CD4-positive, alpha-beta memory T cell (primary cell): ENCODE data around the gene DPAGT1. TPM values are rescaled to one million over a fixed set of nuclear protein-coding genes. Genes with fewer than 3 reads are reported as not detected.

Source experiments
- CTCF ChIA-PET: fragments of 350-600 bp; sonication (Branson Sonifier 250); formaldehyde crosslinking; loops from one replicate; lab custom pipeline; 2021; ENCODE audit warnings: inconsistent platforms; ENCODE audit not compliant: partially characterized antibody; lab: Charles Lee
- POLR2A ChIA-PET: fragments of 350-600 bp; sonication (Branson Sonifier 250); formaldehyde crosslinking; loops from one replicate; lab custom pipeline; 2021; ENCODE audit not compliant: partially characterized antibody; lab: Charles Lee
- DNase-seq, 5 donors: peaks; one replicate each; pipeline versions ENCODE4 v3.0.0 to v3.0.0-alpha.2; 2020 to 2022; ENCODE audit warnings: mixed read lengths in 1 of 5
- H3K27ac ChIP-seq: one replicate; pipeline ENCODE4 v1.7.0; 2013; ENCODE audit warnings: low read depth, low read length
- H3K27me3 ChIP-seq: 2 replicates; pipeline ENCODE4 v1.7.0; 2013; ENCODE audit warnings: mild to moderate bottlenecking, low read length, moderate library complexity; ENCODE audit not compliant: insufficient read depth
- H3K36me3 ChIP-seq: 2 replicates; pipeline ENCODE4 v1.7.0; 2013; ENCODE audit warnings: mild to moderate bottlenecking, low read length, moderate library complexity; ENCODE audit not compliant: insufficient read depth
- H3K4me1 ChIP-seq: 2 replicates; pipeline ENCODE4 v1.7.0; 2013; ENCODE audit warnings: mild to moderate bottlenecking, low read length, moderate library complexity; ENCODE audit not compliant: insufficient read depth
- H3K4me3 ChIP-seq, 2 donors: one replicate each; pipeline ENCODE4 v1.7.0; 2013; ENCODE audit warnings: low read length in 2 of 2, mild to moderate bottlenecking in 1 of 2
- H3K9me3 ChIP-seq, 2 donors: one replicate each; pipeline ENCODE4 v1.7.0; 2013; ENCODE audit warnings: low read length in 2 of 2, control low read depth in 1 of 2; ENCODE audit not compliant: control insufficient read depth in 1 of 2
- H3K27ac Mint-ChIP-seq, 7 donors: one replicate each; pipeline ENCODE4 v1.8.0; 2020 to 2021; ENCODE audit warnings: mixed read lengths in 7 of 7, mild to moderate bottlenecking in 6 of 7, inconsistent platforms in 3 of 7, moderate library complexity in 3 of 7
- H3K27me3 Mint-ChIP-seq, 2 donors: one replicate each; pipeline ENCODE4 v1.8.0; 2020 to 2021; ENCODE audit warnings: mixed read lengths in 2 of 2
- H3K36me3 Mint-ChIP-seq, 2 donors: one replicate each; pipeline ENCODE4 v1.8.0; 2020 to 2021; ENCODE audit warnings: mixed read lengths in 2 of 2, inconsistent platforms in 1 of 2, mild to moderate bottlenecking in 1 of 2
- H3K4me1 Mint-ChIP-seq, 4 donors: one replicate each; pipeline ENCODE4 v1.8.0; 2020 to 2021; ENCODE audit warnings: mixed read lengths in 4 of 4, mild to moderate bottlenecking in 1 of 4
- H3K4me3 Mint-ChIP-seq, 8 donors: one replicate each; pipeline ENCODE4 v1.8.0; 2020 to 2021; ENCODE audit warnings: mixed read lengths in 8 of 8, mild to moderate bottlenecking in 7 of 8, moderate library complexity in 6 of 8, inconsistent platforms in 3 of 8
- H3K9me3 Mint-ChIP-seq, 8 donors: one replicate each; pipeline ENCODE4 v1.8.0; 2020 to 2021; ENCODE audit warnings: mixed read lengths in 8 of 8, mild to moderate bottlenecking in 5 of 8, inconsistent platforms in 3 of 8, moderate library complexity in 1 of 8
- intact Hi-C: fragments of 100-400 bp; cut with micrococcal nuclease; formaldehyde crosslinking; loops from one replicate; pipeline ENCODE4 v1.15.1; 2023
- polyA plus RNA-seq, 2 donors: library from polyadenylated mRNA; unstranded; fragments of 300-500 nt; fragmentation: Illumina TruSeq; gene quantifications; one replicate each; pipeline ENCODE4 v1.2.3, GENCODE V29; 2021
- total RNA-seq, 2 experiments: library from RNA; stranded (reverse); gene quantifications; one replicate each; pipeline ENCODE4 v1.2.3, GENCODE V29; 2021

The DPAGT1 gene
- total and polyA plus RNA-seq, 4 experiments from 2014 or later, result 32.9 to 52.3 (median 52.2) TPM

DNA sequence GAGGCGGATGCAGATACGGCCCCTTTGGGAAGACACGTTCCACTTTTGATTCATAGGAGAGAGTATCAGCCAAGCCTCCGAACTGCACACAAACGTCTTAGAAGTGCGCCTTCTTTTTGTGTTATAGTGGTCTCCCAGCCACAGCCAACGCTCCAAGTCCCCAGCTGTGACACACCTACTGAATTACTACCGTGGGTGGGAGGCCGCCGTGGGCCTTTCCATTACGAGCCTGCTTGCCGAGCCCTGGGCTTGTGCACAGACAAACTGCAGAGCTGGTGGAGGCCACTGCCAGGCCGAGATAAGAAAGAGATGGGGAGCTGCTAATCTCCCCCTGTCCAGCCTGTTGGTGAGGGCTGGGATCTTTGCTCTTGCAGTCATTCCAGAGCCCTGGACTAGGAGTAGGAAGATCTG, 16.2 kb downstream of the DPAGT1 start:
- H3K27me3 ChIP-seq, result no peaks in the 10 kb centered on the region
- ChIA-PET POLR2A (interaction anchor here (0.7 to 5.0 kb wide), 21 partner anchors 10 to 294 kb away, joined by 3 to 62 read pairs (median 4); partner anchors contain the start of genes C2CD2L, CBL, CENATAC and DDX6), CTCF (interaction anchor here (0.7 to 3.8 kb wide), 11 partner anchors 9 to 271 kb away, joined by 3 to 14 read pairs (median 4); partner anchors contain the start of genes C2CD2L, CENATAC, SLC37A4 and VPS11)
- peaks cover 9 to 19% (median 14%) of the 10 kb centered on the region in 4 donors for H3K4me1 Mint-ChIP-seq
- H3K27ac ChIP-seq, result peak overlapping the region; percentile 76
- H3K4me3 ChIP-seq, result peak overlapping the region; percentile 83 to 90
- peak overlapping the region; percentile 92 to 96 (median 94) for H3K4me3 Mint-ChIP-seq
- H3K9me3 ChIP-seq, result no peaks in the 10 kb centered on the region
- peak overlapping the region; percentile 93 to 98 (median 96) for H3K27ac Mint-ChIP-seq
- intact Hi-C loops, result loop anchor here (1.0 kb wide), 2 partner anchors 10 to 36 kb away; partner anchors contain the start of gene HINFP
- peaks cover 19 to 29% of the 10 kb centered on the region in 2 donors for H3K36me3 Mint-ChIP-seq
- H3K4me1 ChIP-seq, result peaks cover 13% of the 10 kb centered on the region
- H3K36me3 ChIP-seq, result peaks cover 17% of the 10 kb centered on the region
- H3K27me3 Mint-ChIP-seq, result no peaks in the 10 kb centered on the region
- H3K9me3 Mint-ChIP-seq, result peaks cover 0 to 5% (median 0%) of the 10 kb centered on the region in 8 donors
- no peak for DNase-seq

- peaks cover 20% of the 10 kb centered on the region for H3K36me3 ChIP-seq
- no peaks in the 10 kb centered on the region for H3K9me3 ChIP-seq
- peak within 1 kb of the TSS; percentile 92 to 96 (median 94) for H3K4me3 Mint-ChIP-seq
- peaks cover 13% of the 10 kb centered on the region for H3K4me1 ChIP-seq
- H3K27me3 Mint-ChIP-seq, result no peaks in the 10 kb centered on the region
- H3K27me3 ChIP-seq, result no peaks in the 10 kb centered on the region
- H3K27ac Mint-ChIP-seq, result peak within 1 kb of the TSS; percentile 93 to 98 (median 96)
- intact Hi-C loops, result loop anchor here (1.0 kb wide), 4 partner anchors 10 to 36 kb away; partner anchors contain the start of genes DPAGT1, HINFP and VPS11
- CTCF ChIA-PET, result interaction anchor here (1.0 to 3.8 kb wide), 8 partner anchors 10 to 112 kb away, joined by 3 to 14 read pairs (median 4); partner anchors contain the start of genes C2CD2L, CENATAC and SLC37A4
- H3K4me3 ChIP-seq, result peak within 1 kb of the TSS; percentile 83 to 90
- H3K27ac ChIP-seq, result peak within 1 kb of the TSS; percentile 76
- H3K4me1 Mint-ChIP-seq, result peaks cover 9 to 19% (median 14%) of the 10 kb centered on the region in 4 donors
- peak; percentile 88 to 93 (median 89) for DNase-seq
- H3K36me3 Mint-ChIP-seq, result peaks cover 21 to 35% of the 10 kb centered on the region in 2 donors
- H3K9me3 Mint-ChIP-seq, result peaks cover 0 to 5% (median 0%) of the 10 kb centered on the region in 8 donors
- POLR2A ChIA-PET, result interaction anchor here (0.7 to 5.0 kb wide), 22 partner anchors 10 to 294 kb away, joined by 3 to 62 read pairs (median 5); partner anchors contain the start of genes C2CD2L, CBL, CENATAC and DDX6
Measured at GRCh38 chr11:119084663-119085436, 16.8 kb downstream of the DPAGT1 start, which contains the start of gene HMBS. Gene HMBS (plus strand): TSS chr11:119084881. CDS start chr11:119085034, 153 bp downstream.

- H3K4me3 ChIP-seq, result no peak overlapping the region
- peaks cover 13% of the 10 kb centered on the region for H3K4me1 ChIP-seq
- Mint-ChIP-seq H3K36me3 (peaks cover 46 to 64% of the 10 kb centered on the region in 2 donors), H3K9me3 (peaks cover 0 to 5% (median 0%) of the 10 kb centered on the region in 8 donors), H3K4me3 (no peak overlapping the region), H3K4me1 (peaks cover 9 to 19% (median 14%) of the 10 kb centered on the region in 4 donors), H3K27ac (peak overlapping the region in 4 of 7 donors; percentile 1 to 73 (median 40)), H3K27me3 (no peaks in the 10 kb centered on the region)
- no peaks in the 10 kb centered on the region for H3K9me3 ChIP-seq
- no peak for DNase-seq
- no peaks in the 10 kb centered on the region for H3K27me3 ChIP-seq
- intact Hi-C loops, result no loop called here
- peaks cover 51% of the 10 kb centered on the region for H3K36me3 ChIP-seq
- POLR2A ChIA-PET, result interaction anchor here (2.0 to 2.2 kb wide), 2 partner anchors 13 to 14 kb away, joined by 12 to 13 read pairs; partner anchors contain the start of gene VPS11
- no peak overlapping the region for H3K27ac ChIP-seq
- CTCF ChIA-PET, result interaction anchor here (0.9 to 1.2 kb wide), 3 partner anchors 11 to 242 kb away, joined by 3 read pairs; no protein-coding TSS in a partner anchor
Measured at GRCh38 chr11:119081682-119082260, 19.9 kb downstream of the DPAGT1 start.

- Histone ChIP-seq H3K36me3 (peaks cover 63% of the 10 kb centered on the region), H3K27me3 (no peaks in the 10 kb centered on the region), H3K9me3 (no peaks in the 10 kb centered on the region), H3K4me3 (no peak overlapping the region), H3K4me1 (no peaks in the 10 kb centered on the region), H3K27ac (no peak overlapping the region)
- DNase-seq, result no peak
- Mint-ChIP-seq H3K36me3 (peaks cover 49 to 64% of the 10 kb centered on the region in 2 donors), H3K9me3 (no peaks in the 10 kb centered on the region), H3K27ac (peak overlapping the region in 2 of 7 donors; percentile 9 to 47), H3K27me3 (no peaks in the 10 kb centered on the region), H3K4me1 (no peaks in the 10 kb centered on the region), H3K4me3 (no peak overlapping the region)
- intact Hi-C loops, result no loop called here
- POLR2A ChIA-PET, result interaction anchor here (0.9 to 2.8 kb wide), 3 partner anchors 11 to 28 kb away, joined by 3 to 11 read pairs (median 6); partner anchors contain the start of genes C2CD2L and VPS11
- CTCF ChIA-PET, result interaction anchor here (1.1 to 1.4 kb wide), 2 partner anchors 11 to 49 kb away, joined by 3 read pairs; partner anchors contain the start of gene VPS11
Measured at GRCh38 chr11:119078675-119079420, 22.8 kb downstream of the DPAGT1 start.

- Histone ChIP-seq H3K9me3 (no peaks in the 10 kb centered on the region), H3K27me3 (no peaks in the 10 kb centered on the region), H3K4me1 (no peaks in the 10 kb centered on the region), H3K27ac (no peak overlapping the region), H3K36me3 (peaks cover 73% of the 10 kb centered on the region), H3K4me3 (no peak overlapping the region)
- intact Hi-C loops, result no loop called here
- no peak for DNase-seq
- Mint-ChIP-seq H3K27ac (peak overlapping the region in 1 of 7 donors; percentile 36), H3K27me3 (no peaks in the 10 kb centered on the region), H3K36me3 (peaks cover 58 to 74% of the 10 kb centered on the region in 2 donors), H3K9me3 (no peaks in the 10 kb centered on the region), H3K4me3 (no peak overlapping the region), H3K4me1 (peaks cover 0 to 1% (median under 1%) of the 10 kb centered on the region in 4 donors)
- ChIA-PET CTCF (no interaction called here), POLR2A (interaction anchor here (0.9 to 2.8 kb wide), 3 partner anchors 10 to 29 kb away, joined by 3 to 11 read pairs (median 6); partner anchors contain the start of genes C2CD2L and VPS11)
Measured at GRCh38 chr11:119077839-119078238, 23.8 kb downstream of the DPAGT1 start.
